Measurements from ENCODE around the gene UBTD2. TPM values are rescaled to one million over a fixed set of nuclear protein-coding genes. Genes with fewer than 3 reads are reported as not detected.
"Not testable (repeated sequence)": the region's sequence is repeated elsewhere in the genome, so short reads cannot be mapped to it uniquely, and the experiment has no call there.

Gene UBTD2
- total RNA-seq, 1 donor from 2014 or later = 22.2 TPM

GRCh38 chr5:172293054-172293744, 9.6 kb upstream of the UBTD2 start:
- DNase-seq (ENCODE audit: low read depth, low spot score) = peak; percentile 29

GRCh38 chr5:172291837-172292236, 8.3 kb upstream of the UBTD2 start:
- DNase-seq (ENCODE audit: low read depth, low spot score) = not testable (repeated sequence)

GRCh38 chr5:172288465-172288864, 4.9 kb upstream of the UBTD2 start:
- DNase-seq (ENCODE audit: low read depth, low spot score) = no peak

GRCh38 chr5:172287140-172287539, 3.6 kb upstream of the UBTD2 start:
- not testable (repeated sequence) for DNase-seq (ENCODE audit: low read depth, low spot score)

- no peak for DNase-seq (ENCODE audit: low read depth, low spot score)
Observed at GRCh38 chr5:172285226-172286143, 1.9 kb upstream of the UBTD2 start.

- no peak for DNase-seq (ENCODE audit: low read depth, low spot score)
Observed at GRCh38 chr5:172284611-172284980, 1.0 kb upstream of the UBTD2 start.

GRCh38 chr5:172283862-172284610, 472 bp upstream of the UBTD2 start:
- DNase-seq (ENCODE audit: low read depth, low spot score) = peak; percentile 26

- DNase-seq (ENCODE audit: low read depth, low spot score) = no peak
Observed at GRCh38 chr5:172282272-172283019, 1.1 kb downstream of the UBTD2 start.

- DNase-seq (ENCODE audit: low read depth, low spot score) = no peak
Observed at GRCh38 chr5:172281346-172281745, 2.2 kb downstream of the UBTD2 start.

- DNase-seq (ENCODE audit: low read depth, low spot score) = no peak
Observed at GRCh38 chr5:172280929-172281328, 2.6 kb downstream of the UBTD2 start.

- DNase-seq (ENCODE audit: low read depth, low spot score) = no peak
Observed at GRCh38 chr5:172280317-172280716, 3.2 kb downstream of the UBTD2 start.

- no peak for DNase-seq (ENCODE audit: low read depth, low spot score)
Observed at GRCh38 chr5:172278356-172278755, 5.2 kb downstream of the UBTD2 start.

GRCh38 chr5:172276214-172276613, 7.3 kb downstream of the UBTD2 start:
- no peak for DNase-seq (ENCODE audit: low read depth, low spot score)

GRCh38 chr5:172274951-172275753, 8.4 kb downstream of the UBTD2 start:
- no peak for DNase-seq (ENCODE audit: low read depth, low spot score)

- DNase-seq (ENCODE audit: low read depth, low spot score) = no peak
Observed at GRCh38 chr5:172267943-172268342, 15.6 kb downstream of the UBTD2 start.

- no peak for DNase-seq (ENCODE audit: low read depth, low spot score)
Observed at GRCh38 chr5:172266676-172267092, 16.9 kb downstream of the UBTD2 start.

- DNase-seq (ENCODE audit: low read depth, low spot score) = no peak
Observed at GRCh38 chr5:172266071-172266675, 17.4 kb downstream of the UBTD2 start.

GRCh38 chr5:172264815-172265395, 18.7 kb downstream of the UBTD2 start:
- no peak for DNase-seq (ENCODE audit: low read depth, low spot score)

GRCh38 chr5:172255444-172255843, 28.1 kb downstream of the UBTD2 start:
- DNase-seq (ENCODE audit: low read depth, low spot score) = no peak

- no peak for DNase-seq (ENCODE audit: low read depth, low spot score)
Observed at GRCh38 chr5:172252501-172252900, 31.1 kb downstream of the UBTD2 start.
